Inferior parietal cortex (tissue), 1 donor: ENCODE measurements around the gene SLC39A11.
"Not testable (repeated sequence)": the region's sequence is repeated elsewhere in the genome, so short reads cannot be mapped to it uniquely, and the experiment has no call there.

ENCODE experiments used
- DNase-seq: peaks from one replicate; pipeline ENCODE4 v3.0.0-alpha.2; 2016; ENCODE audit errors: extremely low spot score

The SLC39A11 gene

DNA sequence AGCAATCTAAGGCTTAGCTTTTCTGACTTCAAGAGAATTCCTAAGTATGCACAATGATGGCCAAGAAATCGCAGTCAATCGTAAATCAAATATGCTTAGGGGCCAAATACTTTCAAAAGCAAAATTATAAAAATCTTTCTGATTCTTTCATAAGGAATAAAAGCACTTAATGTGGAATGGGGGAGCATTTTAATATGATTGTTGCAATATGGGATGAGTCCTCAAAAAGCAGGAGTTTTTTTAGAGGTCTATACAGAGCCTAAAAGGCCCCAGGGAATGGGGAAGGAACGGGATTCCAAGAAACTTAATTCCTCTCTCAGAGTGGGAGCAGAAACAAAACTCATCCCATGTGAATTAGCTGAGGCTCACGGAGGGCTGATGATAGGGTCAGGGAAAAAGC, 14.7 kb upstream of the SLC39A11 start:
- no peak for DNase-seq

DNA sequence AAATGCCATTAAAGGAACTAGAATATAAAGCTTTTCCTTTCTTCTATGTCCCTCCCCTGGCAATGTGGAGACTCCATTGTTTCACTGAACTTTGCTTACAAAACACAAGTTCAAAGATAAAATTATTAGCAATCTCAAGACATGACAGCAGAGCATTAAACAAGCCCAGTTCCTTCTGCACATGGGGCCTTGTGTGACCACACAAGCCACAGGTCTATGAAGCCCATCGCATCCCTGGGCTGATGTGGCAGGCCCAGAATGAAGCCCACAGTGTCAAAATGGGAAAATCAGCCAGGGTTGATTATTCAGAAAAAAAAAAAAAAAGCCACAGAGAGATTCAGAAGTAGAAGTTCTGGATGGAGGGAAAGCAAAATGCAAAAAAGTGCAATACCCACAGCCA, 12.9 kb upstream of the SLC39A11 start:
- DNase-seq = no peak

DNA sequence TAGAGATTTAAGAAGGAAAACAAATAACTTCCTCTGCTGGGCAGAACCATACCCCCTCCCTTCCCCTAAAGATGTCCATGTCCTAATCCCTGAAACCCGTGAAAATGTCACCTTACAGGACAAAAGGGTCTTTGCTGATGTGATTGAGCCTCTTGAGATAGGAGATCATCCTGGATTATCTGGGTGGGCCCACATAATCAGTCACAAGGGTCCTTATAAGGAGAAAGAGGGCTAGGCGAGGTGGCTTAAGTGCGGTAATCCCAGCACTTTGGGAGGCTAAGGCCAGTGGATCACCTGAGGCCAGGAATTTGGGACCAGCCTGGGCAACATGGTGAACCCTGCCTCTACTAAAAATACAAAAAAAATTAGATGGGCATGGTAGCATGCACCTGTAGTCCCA, 12.0 kb upstream of the SLC39A11 start:
- no peak for DNase-seq

DNA sequence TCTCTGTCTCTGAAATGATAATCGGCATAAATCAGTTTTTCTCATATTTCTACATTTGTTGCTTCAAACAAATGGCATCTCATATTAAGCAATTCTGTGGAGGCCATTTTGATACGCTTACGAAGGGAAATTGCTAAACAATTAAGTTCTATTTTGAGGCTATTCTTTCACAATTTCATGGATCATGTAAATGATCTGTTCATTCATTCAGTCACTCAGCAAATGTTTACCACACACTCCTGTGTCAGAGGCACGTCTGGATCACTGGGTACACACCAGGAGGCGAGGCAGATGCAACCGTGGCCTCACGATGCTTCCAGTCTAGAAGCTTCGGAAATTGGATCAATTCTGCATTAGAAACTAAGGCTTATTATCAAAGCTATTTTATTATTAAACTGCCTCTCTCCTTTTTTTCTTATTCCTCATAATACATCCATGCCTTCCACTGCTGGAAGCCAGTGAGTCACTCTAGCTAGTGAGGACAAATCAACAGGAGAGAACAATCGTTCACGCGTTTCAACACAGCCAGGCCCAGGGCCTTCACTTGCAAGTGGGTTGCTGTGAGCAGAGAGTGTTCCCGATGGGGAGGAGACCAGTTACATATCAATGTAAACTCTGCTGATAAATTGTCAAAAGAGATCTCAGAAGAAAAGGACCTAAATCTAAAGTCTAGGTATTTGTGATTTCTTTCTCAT, 11.3 kb upstream of the SLC39A11 start:
- no peak for DNase-seq

DNA sequence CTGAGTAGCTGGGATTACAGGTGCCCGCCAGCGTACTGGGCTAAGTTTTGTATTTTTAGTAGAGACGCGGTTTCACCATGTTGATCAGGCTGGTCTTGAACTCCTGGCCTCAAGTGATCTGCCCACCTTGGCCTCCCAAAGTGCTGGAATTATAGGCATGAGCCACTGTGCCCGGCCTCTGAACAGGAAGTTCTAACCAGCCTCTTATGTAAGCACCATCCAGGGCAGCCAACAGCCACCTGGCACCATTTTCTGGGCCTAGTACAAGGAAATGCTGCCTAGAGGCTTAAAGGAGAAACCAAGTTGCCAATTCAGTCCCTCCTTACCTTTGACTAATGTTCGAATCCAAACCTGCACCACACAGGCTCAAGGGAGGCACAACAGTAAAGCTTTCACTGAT, 8.5 kb upstream of the SLC39A11 start:
- no peak for DNase-seq

DNA sequence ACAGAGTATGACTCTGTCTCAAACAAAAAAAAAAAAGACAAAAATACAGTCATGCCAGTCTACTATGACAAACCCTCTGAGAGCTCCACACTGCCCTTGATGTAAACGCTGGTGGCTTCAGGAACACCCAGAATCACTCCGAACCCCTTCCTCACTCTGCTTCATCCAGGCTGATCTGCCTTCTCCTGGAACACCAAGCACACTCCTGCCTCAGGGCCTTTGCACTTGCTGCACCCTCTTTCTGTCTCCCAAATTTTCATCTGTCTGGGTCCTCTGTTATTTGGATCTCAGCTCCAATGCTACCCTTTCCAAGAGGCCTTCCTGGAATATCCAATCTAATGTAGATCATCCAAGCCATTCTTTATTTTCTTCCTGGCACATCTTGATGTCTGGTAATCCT, 7.9 kb upstream of the SLC39A11 start:
- DNase-seq = no peak

DNA sequence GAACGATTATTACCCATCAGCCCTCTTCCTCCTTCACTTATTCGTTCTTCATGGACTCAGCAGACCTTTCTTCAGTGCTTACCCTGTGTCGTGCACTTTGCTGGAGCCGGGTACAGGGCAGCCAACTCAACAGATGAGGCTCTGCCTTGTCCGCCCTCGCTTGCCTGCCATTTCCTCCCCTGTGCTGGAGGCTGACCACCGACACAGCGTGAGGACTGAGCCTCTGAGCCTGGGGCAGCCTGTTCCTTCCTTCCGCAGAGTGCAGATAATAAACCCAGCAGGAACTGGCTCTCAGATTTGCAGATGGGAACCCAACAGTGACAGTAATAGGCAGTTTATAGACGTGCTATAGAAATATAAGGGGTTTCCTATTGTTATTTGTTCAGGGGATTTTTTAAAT, 7.0 kb upstream of the SLC39A11 start:
- DNase-seq = no peak

DNA sequence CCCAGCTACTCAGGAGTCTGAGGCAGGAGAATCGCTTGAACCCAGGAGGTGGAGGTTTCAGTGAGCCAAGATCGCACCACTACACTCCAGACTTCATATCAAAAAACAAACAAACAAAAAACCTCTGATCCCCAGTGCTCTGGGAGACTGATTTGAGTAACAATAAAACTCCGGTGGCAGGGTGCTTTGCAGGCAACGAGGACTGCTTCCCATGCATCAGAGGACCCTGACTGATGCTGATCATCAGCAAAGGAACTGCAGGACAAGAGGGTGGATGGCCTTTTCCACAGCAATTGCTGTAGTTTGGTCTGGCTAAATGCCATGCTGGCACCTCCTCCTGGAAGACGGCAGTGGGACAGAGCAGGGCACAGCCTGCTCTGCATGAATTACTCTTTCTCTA, 6.4 kb upstream of the SLC39A11 start:
- DNase-seq = no peak

DNA sequence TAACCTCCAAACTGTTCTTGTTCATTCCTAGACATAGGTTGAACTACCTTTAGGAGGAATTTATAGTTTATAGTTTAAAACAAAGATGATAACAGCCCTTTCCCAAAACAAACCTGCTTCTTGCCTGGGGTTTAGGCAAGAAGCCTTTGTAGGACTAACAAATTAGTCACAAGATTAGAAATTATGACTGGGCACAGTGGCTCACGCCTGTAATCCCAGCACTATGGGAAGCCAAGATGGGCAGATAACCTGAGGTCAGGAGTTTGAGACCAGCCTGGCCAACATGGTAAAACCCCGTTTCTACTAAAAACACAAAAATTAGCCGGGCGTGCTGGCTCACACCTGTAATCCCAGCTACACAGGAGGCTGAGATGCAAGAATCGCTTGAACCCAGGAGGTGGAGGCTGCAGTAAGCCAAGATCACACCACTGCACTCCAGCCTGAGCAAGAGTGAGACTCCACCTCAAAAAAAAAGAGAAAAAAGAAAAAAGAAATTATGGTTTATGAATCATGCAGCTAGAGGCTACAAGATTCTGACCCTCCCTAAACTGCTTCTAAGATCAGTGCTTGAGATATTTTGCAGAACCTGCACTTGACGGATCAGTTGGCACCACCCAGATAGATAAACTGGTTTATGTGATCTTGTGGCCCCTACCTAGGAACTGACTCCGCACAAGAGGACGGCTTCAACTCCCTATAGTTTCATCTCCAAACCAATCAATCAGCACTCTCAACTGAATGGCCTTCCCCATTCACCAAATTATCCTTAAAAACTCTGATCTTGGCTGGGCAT, 5.7 kb upstream of the SLC39A11 start:
- DNase-seq = not testable (repeated sequence)

DNA sequence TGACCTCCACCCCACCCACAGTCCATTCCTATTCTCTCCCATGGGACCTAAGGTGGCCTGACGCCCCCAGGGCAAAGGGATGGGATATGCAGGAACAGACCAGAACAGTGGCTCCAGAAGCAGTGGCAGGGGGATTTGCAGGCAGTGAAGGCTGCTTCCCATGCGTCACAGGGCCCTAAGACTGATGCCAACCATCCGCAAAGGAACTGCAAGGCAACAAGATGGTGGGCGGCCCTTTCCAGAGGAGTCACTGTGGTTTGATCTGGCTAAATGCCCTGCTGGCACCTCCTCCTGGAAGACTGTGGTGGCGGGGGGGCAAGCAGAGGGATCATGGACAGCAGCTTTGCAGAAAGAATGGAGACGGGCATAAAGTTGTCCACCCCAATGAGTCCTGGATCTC, 4.4 kb upstream of the SLC39A11 start:
- no peak for DNase-seq

DNA sequence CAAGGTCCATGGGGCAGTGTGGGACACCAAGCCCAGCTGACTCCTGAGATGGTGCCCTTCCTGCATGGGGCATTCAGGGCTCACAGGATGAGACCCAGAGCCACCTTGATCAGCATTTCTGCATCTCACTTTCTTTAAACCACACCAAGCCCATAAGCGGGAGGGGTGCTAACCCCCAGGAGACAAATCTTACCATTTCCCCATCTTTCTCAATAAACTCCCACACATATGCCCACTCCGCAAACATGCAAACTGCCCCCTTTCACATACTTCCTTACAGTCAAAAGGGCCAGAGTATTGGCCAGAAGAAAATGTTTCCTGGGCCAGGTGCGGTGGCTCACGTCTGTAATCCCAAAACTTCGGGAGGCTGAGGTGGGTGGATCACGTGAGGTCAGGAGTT, 3.7 kb upstream of the SLC39A11 start:
- DNase-seq = no peak

DNA sequence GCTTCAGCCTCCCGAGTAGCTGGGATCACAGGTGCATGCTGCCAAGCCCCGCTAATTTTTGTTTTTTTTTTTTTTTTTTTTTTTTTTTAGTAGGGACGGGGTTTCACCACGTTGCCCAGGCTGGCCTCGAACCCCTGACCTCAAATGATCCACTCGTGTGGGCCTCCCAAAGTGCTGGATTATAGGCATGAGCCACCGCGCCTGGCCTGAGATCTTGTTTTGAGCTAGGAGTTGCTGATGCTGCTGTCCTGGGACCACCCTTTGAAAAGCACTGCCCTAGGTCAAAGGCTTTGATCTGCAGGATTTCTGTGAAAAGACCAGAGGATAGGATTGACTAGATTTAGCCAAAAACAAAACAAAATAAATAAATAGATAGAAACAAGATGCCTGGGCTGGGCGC, 798 bp upstream of the SLC39A11 start:
- DNase-seq = no peak

DNA sequence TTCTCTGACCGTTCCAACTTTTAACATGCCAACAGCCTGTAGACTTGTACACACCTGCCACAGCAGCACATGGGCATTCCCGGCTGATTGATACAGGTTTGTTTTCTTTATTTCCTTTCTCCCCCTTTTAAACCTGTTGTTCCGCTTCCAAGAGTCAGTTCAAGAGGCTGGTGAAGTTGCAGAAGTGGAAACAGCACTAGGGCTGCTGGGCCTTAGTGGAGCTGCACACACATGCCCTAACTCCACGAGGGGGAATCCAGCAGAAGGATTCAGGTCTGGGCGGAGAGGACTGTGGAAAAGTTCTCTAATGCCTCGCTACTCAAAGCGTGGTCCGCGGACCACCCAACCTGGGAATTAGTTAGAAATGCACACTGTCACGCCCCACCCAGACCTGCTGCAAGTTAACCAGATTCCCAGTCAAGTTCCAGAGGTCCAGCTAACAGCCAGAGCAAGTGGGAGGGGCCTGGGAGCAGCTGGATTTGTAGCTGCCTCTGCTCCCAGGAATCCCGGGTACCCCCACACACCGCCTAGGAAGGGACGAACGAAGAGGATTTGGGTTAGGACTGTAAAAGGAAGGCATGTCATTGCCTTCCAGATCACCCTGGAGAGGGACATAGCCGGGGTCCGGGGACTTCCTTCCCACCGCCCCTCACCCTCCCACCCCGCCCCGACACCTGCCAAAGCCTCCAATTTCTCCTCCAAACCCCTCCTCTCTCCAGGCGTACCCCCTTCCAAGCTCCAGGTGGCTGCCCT, 542 bp downstream of the SLC39A11 start:
- DNase-seq = no peak

DNA sequence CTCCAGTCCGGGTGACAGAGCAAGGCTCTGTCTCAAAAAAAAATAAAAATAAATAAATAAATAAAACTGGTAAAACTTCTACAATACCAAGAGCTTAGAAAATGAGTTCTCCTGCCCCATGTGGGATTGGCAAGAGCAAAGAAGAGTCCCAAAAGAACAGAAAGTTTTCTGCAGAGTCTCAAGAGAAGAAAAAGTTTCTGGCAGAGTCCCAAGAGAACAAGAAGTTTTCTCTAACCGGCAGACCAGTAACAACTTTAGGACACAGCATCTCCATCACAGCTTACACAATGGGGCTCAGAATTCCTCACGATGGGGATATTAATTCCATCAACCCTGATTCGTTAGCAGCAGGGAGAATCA, 1.1 kb downstream of the SLC39A11 start:
- DNase-seq = peak; percentile 59

DNA sequence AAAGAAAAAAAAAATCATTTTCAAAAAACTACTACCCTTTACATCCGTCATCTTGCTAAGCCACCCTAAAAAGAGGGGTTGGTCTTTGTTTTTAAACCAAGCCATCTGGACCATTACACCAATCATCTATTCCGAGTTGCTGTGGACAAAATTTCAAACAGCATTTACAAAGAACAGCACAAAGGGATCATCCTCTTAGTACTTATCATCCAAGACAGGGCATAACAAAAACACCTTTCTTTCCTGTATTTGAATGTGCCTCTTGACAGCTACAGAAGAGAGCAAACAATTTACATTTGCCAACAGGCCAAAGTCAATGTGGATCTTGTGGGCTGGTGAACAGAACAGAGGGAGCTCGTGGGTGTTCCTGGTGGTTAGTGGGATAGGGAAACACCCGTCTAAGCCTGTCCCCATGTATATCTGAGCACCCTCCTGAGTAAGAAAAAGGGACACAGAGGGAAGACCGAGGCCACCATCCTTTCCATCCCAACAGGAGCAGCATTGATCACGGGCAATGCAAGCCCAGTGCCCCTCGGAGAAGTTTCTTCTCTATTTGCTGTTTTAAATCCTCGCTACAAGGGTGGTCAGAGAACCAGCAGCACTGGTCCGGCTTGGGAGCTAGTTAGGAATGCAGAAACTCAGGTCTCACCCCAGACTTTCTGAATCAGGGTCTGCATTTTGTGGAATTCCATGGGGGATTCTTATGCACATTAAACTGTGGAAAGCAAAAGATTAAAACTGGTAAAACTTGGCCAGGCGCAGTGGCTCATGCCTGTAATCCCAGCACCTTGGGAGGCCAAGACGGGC, 1.9 kb downstream of the SLC39A11 start:
- peak; percentile 63 for DNase-seq

DNA sequence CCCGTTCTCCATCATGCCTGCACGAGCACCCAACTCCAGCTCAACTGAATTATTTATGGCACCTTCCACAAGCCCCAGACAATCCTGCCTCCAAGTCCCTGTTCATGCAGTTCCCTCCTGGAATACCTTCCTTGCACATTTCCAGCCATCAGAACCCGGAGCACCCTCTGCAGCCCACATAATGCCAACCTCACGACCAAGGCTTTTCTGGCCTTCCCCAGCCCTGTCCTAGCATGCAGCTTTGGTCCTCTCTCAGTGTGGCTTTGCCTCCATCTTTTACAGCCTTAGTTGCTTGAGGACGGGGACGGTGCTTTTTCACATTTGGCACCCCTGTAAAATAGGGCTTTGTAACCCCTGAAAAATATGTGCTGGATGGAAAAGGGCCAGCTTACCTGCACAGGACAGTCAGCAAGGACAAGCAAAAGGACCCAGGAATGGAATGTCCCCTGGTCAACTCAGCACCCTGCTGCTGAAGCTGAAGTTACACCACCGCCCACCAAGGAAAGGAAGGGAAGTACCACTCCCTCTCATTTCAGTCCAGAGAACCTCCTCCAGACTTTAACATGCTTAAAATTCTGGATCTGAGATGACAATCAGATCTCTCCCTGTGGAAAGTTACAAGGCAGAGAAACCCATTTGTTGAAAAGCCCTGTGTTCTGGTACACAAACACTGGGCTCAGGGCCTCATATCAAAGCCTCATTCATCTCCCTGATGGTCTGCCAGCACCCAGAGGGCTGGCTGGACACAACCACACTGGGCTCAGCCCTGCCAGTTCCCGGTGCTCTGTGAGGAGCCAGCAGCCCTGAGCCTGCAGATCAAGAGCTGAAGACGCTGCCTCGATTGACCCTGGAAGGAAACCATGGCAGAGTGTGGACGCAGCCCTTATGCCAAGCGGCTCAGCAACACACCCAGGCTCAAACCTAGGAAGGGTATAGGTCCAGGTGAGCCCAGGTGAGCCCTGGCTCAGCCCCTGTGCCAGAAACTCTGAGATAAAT, 2.9 kb downstream of the SLC39A11 start:
- DNase-seq = peak; percentile 88

DNA sequence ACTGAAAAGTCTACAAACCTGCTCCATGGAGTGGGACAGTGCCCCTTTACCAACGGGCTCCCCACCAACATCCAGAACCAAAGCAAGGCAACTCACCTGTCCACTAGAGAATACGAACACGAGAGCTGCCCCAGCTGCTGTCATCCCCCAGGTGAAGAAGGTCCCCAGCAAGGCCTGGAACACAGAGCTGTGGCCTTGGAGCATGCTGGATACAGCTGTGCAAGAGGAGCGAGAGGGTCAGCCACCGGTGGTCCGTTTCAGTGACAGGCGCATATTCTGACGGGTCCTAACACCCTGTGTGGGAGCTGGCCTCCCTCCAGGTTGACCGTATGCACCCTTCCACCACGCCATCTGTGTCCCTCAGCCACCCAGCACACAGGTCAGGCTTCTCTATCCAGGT, 3.9 kb downstream of the SLC39A11 start:
- no peak for DNase-seq

DNA sequence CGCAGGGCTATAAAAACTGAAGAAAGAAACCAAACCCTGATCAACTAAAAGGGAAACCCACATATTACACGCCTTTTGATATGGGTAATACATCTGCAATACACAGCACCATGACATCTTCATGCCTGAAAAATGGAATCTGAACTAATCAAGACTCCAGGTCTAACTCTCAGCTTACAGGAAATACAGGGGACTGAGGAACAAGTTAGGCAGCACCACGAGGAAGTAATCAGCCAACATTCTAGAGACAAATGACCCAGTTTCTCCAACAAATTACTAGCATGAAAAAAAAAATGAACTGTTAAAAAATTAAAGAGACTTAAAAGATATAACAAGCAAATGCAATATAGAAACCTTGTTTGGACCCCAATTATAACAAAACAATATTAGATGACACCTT, 9.1 kb downstream of the SLC39A11 start:
- no peak for DNase-seq

DNA sequence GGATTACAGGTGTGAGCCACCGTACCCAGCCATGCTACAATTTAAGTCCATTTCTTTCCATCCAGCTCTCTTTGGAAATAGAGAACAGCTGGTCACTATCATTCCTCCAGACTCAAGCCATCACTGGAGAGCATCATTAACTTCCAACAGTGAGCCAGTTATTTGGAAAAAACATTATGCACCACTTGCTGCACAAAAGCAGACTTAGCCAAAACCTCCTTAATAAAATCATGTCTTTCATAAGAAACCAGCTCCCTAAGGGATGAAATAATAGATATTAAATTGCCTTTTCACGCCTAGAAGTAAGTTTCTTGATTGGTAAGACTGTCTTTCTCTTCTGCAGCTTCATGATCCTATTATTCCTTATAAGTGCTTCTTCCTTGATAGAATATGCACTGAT, 17.9 kb downstream of the SLC39A11 start:
- no peak for DNase-seq

DNA sequence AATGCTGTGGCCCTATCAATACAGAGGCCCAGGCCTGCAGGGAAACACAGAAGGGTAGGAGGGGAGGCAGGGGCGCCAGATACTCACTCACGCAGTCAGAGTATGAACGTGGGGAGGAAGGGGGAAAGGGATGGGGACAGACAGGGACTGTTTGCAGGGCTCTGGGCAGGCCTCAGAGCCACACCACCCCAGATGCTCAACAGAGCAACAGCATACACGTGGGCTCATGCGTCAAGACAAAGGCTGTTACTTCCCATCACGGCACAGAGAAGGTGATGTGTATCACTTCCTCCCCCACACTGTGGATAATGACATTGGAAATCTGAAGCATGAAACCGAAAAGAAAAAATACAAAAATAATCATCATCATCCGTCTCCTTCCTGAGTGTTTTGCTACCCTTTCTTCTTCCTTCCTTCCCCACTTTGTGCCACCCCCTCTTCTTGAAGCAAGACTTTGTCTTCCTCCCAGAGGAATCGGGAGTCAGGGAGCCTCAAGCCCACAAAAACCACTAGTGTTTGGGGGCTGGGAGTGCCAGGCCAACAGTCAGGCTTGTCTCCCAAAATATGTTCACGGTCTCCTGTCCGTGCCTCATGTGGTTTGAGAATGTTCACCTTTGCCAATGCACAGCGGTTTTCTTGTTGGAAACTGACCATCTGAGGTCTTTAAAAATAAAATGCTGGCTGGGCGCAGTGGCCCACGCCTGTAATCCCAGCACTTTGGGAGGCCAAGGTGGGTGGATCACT, 20.1 kb downstream of the SLC39A11 start:
- no peak for DNase-seq
